HG02571 (cell line): ENCODE results near the gene NABP1.

Experiments
- ATAC-seq: cut with Tn5 transposase; IDR thresholded peaks from one replicate; pipeline ENCODE4 v1.9.1; 2021; ENCODE audit warnings: mild to moderate bottlenecking, moderate library complexity; ENCODE audit not compliant: unreplicated experiment

The NABP1 gene

GRCh38 chr2:191703079-191703725 lies 25.3 kb downstream of the NABP1 start:
- ATAC-seq, result no peak

GRCh38 chr2:191705084-191705483 lies 27.1 kb downstream of the NABP1 start:
- ATAC-seq, result no peak

- no peak for ATAC-seq
Measured at GRCh38 chr2:191705701-191706100, 27.8 kb downstream of the NABP1 start.

- ATAC-seq, result no peak
Measured at GRCh38 chr2:191706791-191707190, 28.9 kb downstream of the NABP1 start.

GRCh38 chr2:191707542-191707941 lies 29.6 kb downstream of the NABP1 start:
- no peak for ATAC-seq

- no peak for ATAC-seq
Measured at GRCh38 chr2:191710411-191710900, 32.5 kb downstream of the NABP1 start.

GRCh38 chr2:191711621-191712020 lies 33.7 kb downstream of the NABP1 start:
- no peak for ATAC-seq

- no peak for ATAC-seq
Measured at GRCh38 chr2:191713837-191714236, 35.9 kb downstream of the NABP1 start.

GRCh38 chr2:191714925-191715324 lies 37.0 kb downstream of the NABP1 start:
- ATAC-seq, result no peak

GRCh38 chr2:191715471-191715870 lies 37.5 kb downstream of the NABP1 start:
- no peak for ATAC-seq

- ATAC-seq, result no peak
Measured at GRCh38 chr2:191719261-191719660, 41.3 kb downstream of the NABP1 start.

- ATAC-seq, result no peak
Measured at GRCh38 chr2:191719938-191720337, 42.0 kb downstream of the NABP1 start.

- no peak for ATAC-seq
Measured at GRCh38 chr2:191721331-191721730, 43.4 kb downstream of the NABP1 start.

- ATAC-seq, result no peak
Measured at GRCh38 chr2:191724015-191724414, 46.1 kb downstream of the NABP1 start.

- ATAC-seq, result no peak
Measured at GRCh38 chr2:191728750-191729624, 51.1 kb downstream of the NABP1 start.

- ATAC-seq, result no peak
Measured at GRCh38 chr2:191730263-191730662, 52.3 kb downstream of the NABP1 start.
